GM10266 (cell line): Measurements from ENCODE around the gene MTTP.

Experiments used
- DNase-seq: peaks from one replicate; pipeline ENCODE4 v3.0.0; 2012; ENCODE audit errors: extremely low spot score
- CTCF ChIP-seq: IDR thresholded peaks from 2 replicates; pipeline ENCODE4 v1.5.1; 2012; ENCODE audit warnings: mild to moderate bottlenecking, low read depth; ENCODE audit not compliant: control insufficient read depth, insufficient read depth; ENCODE audit errors: missing control alignments

The MTTP gene

DNA sequence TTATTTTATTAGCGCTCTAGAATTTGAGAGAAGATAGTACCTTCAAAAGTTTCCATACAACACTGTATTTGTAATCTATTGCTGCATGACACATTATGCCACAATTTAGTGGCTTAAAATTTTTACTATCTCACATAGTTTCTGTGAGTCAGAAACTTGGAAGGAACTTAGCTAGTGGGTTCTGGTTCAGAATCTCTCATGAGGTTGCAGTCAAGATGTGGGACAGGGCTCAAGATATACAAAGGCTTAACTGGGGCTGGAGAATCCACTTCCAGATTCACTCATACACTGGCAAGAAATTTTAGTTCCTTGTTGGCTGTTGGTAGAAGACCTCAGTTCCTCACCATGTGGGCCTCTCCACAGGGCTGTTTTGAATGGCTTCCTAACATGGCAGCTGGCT is 94.5 kb downstream of the MTTP start:
- no peak for DNase-seq
- no peak for TF ChIP-seq CTCF

- no peak for DNase-seq
- no peak for TF ChIP-seq CTCF
Observed at GRCh38 chr4:99670409-99671073, 95.9 kb downstream of the MTTP start.
